ENCODE data around the gene ELAVL4. TPM values are rescaled to one million over a fixed set of nuclear protein-coding genes. Genes with fewer than 3 reads are reported as not detected.

Gene ELAVL4
- polyA plus RNA-seq, 1 experiment = not detected

DNA sequence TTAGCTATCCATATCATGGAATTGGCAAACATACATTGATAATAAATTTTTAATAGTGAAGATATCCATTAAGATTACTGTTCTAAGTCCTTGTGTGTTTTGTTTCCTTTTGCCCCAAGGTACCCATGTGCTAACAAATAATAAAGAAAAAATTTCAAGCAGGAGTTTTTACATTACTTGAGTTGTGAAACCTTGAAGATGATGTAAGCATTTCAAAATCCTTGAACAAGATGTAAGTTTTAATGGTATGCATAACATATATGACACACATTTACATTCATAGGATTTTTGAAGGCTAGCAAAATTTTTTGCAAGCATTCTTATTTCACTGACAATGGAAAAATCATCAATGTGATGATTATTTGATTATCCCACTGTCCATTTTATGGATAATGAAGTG, 10.9 kb upstream of the ELAVL4 start:
- Histone ChIP-seq H3K27me3 (ENCODE audit: control insufficient read depth, insufficient read depth, low read length) (no peaks in the 10 kb centered on the region), H3K4me3 (ENCODE audit: low read depth, low read length) (no peak overlapping the region), H3K9me3 (ENCODE audit: control insufficient read depth, insufficient read depth, low read length) (no peaks in the 10 kb centered on the region; the same call in 1 of the 2 replicates), H3K27ac (ENCODE audit: low read depth, low read length) (no peak overlapping the region)
- POLR2A ChIA-PET = no interaction called here
- DNase-seq (ENCODE audit: low read depth, low spot score) = no peak
- CTCF ChIA-PET = no interaction called here
- TF ChIP-seq, protein P1, sequence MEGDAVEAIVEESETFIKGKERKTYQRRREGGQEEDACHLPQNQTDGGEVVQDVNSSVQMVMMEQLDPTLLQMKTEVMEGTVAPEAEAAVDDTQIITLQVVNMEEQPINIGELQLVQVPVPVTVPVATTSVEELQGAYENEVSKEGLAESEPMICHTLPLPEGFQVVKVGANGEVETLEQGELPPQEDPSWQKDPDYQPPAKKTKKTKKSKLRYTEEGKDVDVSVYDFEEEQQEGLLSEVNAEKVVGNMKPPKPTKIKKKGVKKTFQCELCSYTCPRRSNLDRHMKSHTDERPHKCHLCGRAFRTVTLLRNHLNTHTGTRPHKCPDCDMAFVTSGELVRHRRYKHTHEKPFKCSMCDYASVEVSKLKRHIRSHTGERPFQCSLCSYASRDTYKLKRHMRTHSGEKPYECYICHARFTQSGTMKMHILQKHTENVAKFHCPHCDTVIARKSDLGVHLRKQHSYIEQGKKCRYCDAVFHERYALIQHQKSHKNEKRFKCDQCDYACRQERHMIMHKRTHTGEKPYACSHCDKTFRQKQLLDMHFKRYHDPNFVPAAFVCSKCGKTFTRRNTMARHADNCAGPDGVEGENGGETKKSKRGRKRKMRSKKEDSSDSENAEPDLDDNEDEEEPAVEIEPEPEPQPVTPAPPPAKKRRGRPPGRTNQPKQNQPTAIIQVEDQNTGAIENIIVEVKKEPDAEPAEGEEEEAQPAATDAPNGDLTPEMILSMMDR (IDR thresholded peaks at IDR 0.05; ENCODE audit: low read depth, low read length) = no peak

DNA sequence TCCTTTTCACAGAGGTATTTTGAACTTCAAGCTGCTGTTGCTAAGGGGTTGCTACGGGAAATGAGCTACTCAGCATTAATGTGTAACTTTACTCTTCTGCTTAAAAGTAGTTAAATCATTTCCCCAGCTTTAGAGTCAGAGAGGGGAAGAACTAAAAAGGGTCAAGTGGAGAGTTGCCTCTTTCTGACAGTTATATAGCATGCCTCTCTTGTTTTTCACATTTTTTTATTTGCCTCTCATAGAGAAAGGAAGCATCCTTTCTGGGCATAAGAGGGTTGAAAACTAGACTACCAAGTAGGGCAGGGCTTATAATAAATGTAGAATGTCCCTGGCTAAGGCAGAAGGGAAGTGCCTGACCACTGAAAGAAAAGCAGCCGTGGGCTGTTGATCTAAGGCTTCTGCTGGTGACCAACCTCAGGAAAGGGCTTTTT, 10.1 kb upstream of the ELAVL4 start:
- TF ChIP-seq, protein P1 (IDR thresholded peaks at IDR 0.05; ENCODE audit: low read depth, low read length) = no peak
- H3K27ac ChIP-seq (ENCODE audit: low read depth, low read length) = no peak overlapping the region
- H3K9me3 ChIP-seq (ENCODE audit: control insufficient read depth, insufficient read depth, low read length) = no peaks in the 10 kb centered on the region; the same call in none of the 2 replicates
- H3K4me3 ChIP-seq (ENCODE audit: low read depth, low read length) = no peak overlapping the region
- ChIA-PET POLR2A (no interaction called here), CTCF (no interaction called here)
- DNase-seq (ENCODE audit: low read depth, low spot score) = no peak
- H3K27me3 ChIP-seq (ENCODE audit: control insufficient read depth, insufficient read depth, low read length) = no peaks in the 10 kb centered on the region

DNA sequence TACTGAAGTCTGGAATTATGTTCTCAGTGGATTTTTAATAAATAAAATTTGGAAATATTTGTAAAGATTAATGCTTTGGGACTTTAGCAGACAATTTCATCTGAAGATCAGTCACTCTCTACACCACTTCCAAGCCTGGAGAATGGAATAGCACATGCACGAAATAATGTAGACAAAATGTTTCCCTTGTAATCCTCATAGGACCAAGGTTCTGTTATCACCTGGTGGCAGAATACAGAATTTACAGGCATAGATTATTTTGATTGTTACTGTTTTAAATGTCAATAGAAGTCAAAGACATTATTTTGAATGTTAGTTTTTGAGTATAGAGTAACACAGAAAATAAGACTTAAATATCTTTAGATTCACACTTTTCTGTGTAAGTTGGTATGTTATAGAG, 9.1 kb upstream of the ELAVL4 start:
- Histone ChIP-seq H3K4me3 (ENCODE audit: low read depth, low read length) (no peak overlapping the region), H3K27me3 (ENCODE audit: control insufficient read depth, insufficient read depth, low read length) (no peaks in the 10 kb centered on the region), H3K9me3 (ENCODE audit: control insufficient read depth, insufficient read depth, low read length) (peaks cover 2% of the 10 kb centered on the region), H3K27ac (ENCODE audit: low read depth, low read length) (no peak overlapping the region)
- no peak for DNase-seq (ENCODE audit: low read depth, low spot score)
- ChIA-PET CTCF (no interaction called here), POLR2A (no interaction called here)
- TF ChIP-seq, protein P1 (IDR thresholded peaks at IDR 0.05; ENCODE audit: low read depth, low read length) = no peak

DNA sequence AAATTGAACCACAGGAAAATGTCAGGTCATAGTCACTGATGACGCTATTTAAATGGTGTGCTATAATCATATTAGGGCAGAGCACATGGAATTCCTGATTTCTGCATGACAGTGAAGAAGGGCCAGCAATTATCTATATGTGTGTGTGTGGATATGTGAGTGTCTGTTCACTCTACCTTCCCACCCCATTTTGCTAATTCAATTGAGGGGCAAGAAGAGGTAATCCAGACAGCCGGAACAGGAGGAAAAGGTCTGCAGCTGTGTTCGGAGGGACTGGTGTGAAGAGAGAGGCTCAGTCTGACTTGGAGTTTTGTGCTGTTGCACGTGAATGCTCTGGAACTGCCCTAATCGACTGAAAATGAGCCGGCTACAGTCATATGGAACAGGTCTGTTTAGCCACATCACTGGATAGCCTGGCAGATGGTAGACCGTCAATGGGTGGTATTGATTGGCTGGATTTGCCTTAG, 5.1 kb upstream of the ELAVL4 start:
- DNase-seq (ENCODE audit: low read depth, low spot score) = no peak
- ChIA-PET CTCF (no interaction called here), POLR2A (no interaction called here)
- H3K4me3 ChIP-seq (ENCODE audit: low read depth, low read length) = no peak overlapping the region
- no peak overlapping the region for H3K27ac ChIP-seq (ENCODE audit: low read depth, low read length)
- TF ChIP-seq, protein P1 (IDR thresholded peaks at IDR 0.05; ENCODE audit: low read depth, low read length) = no peak
- H3K27me3 ChIP-seq (ENCODE audit: control insufficient read depth, insufficient read depth, low read length) = no peaks in the 10 kb centered on the region
- peaks cover 2% of the 10 kb centered on the region for H3K9me3 ChIP-seq (ENCODE audit: control insufficient read depth, insufficient read depth, low read length)

DNA sequence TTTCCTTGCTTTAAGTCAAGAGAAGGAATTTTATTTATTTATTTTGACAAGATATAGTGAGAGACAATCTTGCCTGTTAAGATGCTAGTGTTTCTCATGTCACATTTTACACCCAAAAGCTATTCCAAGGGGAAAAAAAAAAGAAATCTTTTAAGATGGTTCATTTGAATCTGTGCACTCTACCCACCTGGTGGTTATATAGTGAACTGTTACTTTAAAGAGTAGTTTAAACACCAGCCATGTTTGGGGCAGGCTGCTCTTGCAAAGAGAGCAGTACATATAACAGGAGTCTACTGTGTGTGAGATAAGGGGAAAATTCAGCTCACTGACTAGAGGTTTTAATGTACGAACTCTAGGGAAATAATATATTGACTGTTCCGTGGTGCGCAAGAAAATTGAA, 3.3 kb upstream of the ELAVL4 start:
- no peak for DNase-seq (ENCODE audit: low read depth, low spot score)
- Histone ChIP-seq H3K27ac (ENCODE audit: low read depth, low read length) (no peak overlapping the region), H3K9me3 (ENCODE audit: control insufficient read depth, insufficient read depth, low read length) (peaks cover 2% of the 10 kb centered on the region), H3K4me3 (ENCODE audit: low read depth, low read length) (no peak overlapping the region), H3K27me3 (ENCODE audit: control insufficient read depth, insufficient read depth, low read length) (no peaks in the 10 kb centered on the region)
- ChIA-PET CTCF (no interaction called here), POLR2A (no interaction called here)
- TF ChIP-seq, protein P1 (IDR thresholded peaks at IDR 0.05; ENCODE audit: low read depth, low read length) = no peak
